ENCODE results near the gene GORAB.

The GORAB gene

DNA sequence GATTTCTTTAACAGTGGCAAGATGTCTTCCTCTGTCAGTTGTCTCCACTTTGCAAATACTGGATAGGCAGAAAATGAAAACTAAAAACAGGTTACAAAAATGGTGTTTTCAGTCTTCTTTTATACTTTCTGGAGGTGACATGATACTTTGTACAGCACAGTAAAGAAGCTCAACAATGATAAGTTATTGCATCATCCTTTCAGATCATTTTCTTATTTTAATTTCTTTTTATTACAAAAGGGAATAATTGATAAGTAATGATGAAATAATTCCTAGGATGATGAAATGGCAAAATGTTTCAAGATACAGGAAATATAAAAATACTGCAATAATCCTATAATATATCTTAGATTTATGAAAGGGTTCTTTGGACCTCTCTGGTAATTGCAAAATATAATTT lies 16.5 kb downstream of the GORAB start:
- in situ Hi-C loops (cut with HindIII; ENCODE audit: low pct_unique_long_range_greater_than_20kb, low sequenced_read_pairs), result no loop called here
- no peak for DNase-seq (ENCODE audit: low read depth in 1 of 2, low spot score in 1 of 2)
- no peak for TF ChIP-seq JUND (IDR thresholded peaks at IDR 0.05; ENCODE audit: low read depth)

DNA sequence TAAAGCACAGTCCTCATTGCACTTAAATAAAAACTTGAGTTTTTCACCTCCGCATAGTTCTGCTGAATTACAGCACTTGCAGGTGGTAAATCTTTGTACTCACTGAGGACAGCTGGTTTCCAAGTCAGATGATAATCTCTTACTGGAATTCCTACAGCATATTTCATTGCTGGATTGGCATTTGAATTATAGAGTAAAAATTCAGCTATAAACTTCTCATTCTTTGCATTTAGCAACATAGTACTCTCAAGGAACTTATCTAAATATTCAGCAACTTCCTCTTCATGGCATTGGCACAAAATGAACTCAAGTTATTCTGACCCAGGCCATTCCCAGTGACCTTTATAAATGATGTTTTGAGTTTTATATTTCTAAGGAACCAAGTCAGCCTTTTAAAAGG lies 23.4 kb downstream of the GORAB start:
- in situ Hi-C loops (cut with HindIII; ENCODE audit: low pct_unique_long_range_greater_than_20kb, low sequenced_read_pairs), result no loop called here
- DNase-seq (ENCODE audit: low read depth in 1 of 2, low spot score in 1 of 2), result no peak
- no peak for TF ChIP-seq JUND (IDR thresholded peaks at IDR 0.05; ENCODE audit: low read depth)

DNA sequence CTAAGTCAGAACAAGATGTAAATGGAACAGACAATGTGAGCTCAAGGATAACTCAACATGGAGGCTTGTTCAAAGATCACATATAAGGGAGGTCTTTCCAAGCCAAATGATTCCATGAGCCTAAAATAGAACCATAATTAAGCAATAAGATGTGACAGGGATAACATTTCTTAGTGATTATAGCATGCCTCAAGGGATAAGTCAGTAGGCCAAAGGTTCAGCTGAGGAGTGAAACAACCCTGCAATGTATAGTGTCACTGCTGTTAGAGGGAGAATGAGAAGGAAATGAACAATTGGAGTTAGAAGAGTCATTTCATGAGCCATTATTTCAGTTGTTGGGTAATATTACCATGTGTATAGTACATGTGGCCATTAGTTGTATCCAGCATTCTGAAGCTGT lies 25.0 kb downstream of the GORAB start:
- no peak for DNase-seq (ENCODE audit: low read depth in 1 of 2, low spot score in 1 of 2)
- TF ChIP-seq JUND (IDR thresholded peaks at IDR 0.05; ENCODE audit: low read depth), result no peak
- in situ Hi-C loops (cut with HindIII; ENCODE audit: low pct_unique_long_range_greater_than_20kb, low sequenced_read_pairs), result no loop called here

DNA sequence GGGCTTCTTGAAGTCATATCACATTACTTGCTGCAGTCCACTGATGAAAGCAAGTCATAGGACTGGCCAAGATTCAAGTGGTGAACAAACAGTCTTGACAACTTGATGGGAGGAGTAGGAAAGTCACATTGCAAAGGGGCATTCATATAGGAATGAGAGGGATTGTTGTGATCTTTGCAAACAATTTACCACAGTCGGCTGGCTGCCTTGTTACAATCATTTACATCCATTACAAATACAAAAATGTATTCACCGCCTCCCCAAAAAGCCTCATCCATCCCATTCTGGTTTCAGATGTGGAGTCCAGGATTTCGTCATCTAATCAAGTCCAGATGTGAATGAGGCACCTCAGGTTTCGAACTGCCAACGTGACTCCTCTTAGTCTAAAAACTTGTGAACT lies 26.8 kb downstream of the GORAB start:
- in situ Hi-C loops (cut with HindIII; ENCODE audit: low pct_unique_long_range_greater_than_20kb, low sequenced_read_pairs), result no loop called here
- TF ChIP-seq JUND (IDR thresholded peaks at IDR 0.05; ENCODE audit: low read depth), result no peak
- DNase-seq (ENCODE audit: low read depth in 1 of 2, low spot score in 1 of 2), result no peak

DNA sequence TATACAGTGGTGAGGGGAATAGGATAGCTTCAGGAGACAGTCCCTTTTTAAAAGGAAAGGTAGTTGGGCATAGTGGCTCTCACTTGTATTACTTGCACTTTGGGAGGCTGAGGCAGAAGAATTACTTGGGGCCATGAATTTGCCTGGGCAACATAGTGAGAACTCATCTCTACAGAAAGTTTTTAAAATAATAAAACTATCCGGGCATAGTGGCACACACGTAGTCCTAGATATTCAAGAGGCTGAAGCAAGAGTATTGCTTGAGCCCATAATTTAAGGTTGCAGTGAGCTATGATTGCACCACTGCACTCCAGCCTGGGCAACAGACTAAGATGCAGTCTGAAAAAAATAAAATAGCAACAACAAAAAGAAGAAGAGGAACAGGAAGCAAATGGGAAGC lies 27.2 kb downstream of the GORAB start:
- no peak for TF ChIP-seq JUND (IDR thresholded peaks at IDR 0.05; ENCODE audit: low read depth)
- no peak for DNase-seq (ENCODE audit: low read depth in 1 of 2, low spot score in 1 of 2)
- in situ Hi-C loops (cut with HindIII; ENCODE audit: low pct_unique_long_range_greater_than_20kb, low sequenced_read_pairs), result no loop called here

DNA sequence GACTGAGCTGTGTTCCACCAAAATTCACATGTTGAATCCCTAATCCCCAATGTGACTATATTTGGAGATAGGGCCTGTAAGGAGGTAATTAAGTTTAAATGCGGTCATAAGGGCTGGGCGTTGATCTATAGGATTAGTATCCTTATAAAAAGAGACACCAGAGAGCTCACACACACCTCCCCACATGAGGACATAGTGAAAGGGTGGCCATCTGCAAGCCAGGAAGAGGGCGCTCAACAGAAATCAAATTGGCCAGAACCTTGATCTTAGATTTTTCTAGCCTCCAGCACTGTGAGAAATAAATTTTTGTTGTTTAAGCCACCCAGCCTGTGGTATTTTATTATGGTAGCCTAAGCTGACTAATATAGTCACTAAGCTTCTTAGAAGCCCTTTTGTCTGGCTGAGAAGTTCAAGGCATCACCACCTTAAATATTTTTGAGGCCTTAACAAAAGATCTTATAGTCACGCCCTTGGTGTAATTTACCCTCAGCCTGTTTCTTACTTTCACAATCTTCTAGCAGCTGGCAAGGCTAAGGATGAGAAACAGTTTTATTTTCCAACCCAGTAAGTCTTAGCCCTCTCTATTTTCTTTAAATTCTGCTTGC lies 28.8 kb downstream of the GORAB start:
- no peak for DNase-seq (ENCODE audit: low read depth in 1 of 2, low spot score in 1 of 2)
- TF ChIP-seq JUND (IDR thresholded peaks at IDR 0.05; ENCODE audit: low read depth), result no peak
- in situ Hi-C loops (cut with HindIII; ENCODE audit: low pct_unique_long_range_greater_than_20kb, low sequenced_read_pairs), result no loop called here

DNA sequence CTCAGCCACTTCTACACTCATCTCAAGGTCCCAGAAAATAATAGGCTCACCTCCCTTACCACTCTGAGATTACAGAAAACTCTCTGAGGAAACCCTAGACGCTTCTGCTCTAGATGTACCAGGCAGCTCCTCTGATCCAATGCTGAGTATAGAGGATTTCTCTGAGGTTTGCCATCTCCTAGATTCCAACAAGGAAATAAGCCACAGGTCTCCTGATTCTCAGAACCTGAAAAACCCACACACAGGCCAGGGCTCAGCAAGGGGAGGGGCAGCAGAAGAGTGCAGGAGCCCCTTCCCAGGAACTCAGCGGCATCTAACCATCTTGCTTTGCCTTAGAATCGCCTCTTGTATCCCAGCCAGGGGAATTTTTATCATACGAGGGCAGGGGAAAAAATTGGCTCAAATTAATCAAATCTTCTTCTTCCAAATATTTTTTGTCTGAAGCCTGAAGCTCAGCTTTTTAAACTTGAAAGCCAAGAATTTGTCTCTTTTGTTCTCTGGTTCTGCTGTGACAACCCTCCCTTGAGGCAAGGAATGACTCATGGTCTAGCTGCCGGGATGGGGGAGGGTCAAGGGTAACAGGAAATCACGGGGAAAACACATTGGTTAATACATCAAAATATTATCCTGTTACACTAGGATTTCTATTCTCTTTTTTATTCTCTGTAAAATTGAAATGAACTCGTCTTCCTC lies 30.8 kb downstream of the GORAB start:
- in situ Hi-C loops (cut with HindIII; ENCODE audit: low pct_unique_long_range_greater_than_20kb, low sequenced_read_pairs), result no loop called here
- TF ChIP-seq JUND (IDR thresholded peaks at IDR 0.05; ENCODE audit: low read depth), result peak; percentile 44; the same call in 1 of the 2 replicates
- peak in 1 of 2 experiments; percentile 45 for DNase-seq (ENCODE audit: low read depth in 1 of 2, low spot score in 1 of 2)

DNA sequence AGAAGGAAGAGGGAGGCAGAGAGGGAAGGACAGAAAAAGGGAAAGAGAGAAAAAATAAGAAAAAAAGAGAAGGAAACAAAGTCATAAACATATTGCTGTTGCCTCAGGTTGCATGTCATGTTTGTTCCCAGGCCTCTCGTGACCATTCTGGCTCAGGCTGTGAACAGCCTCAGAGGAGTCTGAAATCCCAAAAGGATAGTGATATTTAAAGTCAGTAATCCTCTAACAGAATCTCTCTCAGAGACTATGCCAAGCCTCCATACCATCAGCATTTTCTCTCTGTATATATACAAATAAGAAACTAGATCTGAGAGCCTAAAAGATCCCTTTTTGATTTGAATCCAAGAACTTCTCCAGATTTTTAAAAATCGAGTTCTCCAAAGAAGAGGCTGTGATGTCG lies 35.2 kb downstream of the GORAB start:
- in situ Hi-C loops (cut with HindIII; ENCODE audit: low pct_unique_long_range_greater_than_20kb, low sequenced_read_pairs), result no loop called here
- DNase-seq (ENCODE audit: low read depth in 1 of 2, low spot score in 1 of 2), result no peak

DNA sequence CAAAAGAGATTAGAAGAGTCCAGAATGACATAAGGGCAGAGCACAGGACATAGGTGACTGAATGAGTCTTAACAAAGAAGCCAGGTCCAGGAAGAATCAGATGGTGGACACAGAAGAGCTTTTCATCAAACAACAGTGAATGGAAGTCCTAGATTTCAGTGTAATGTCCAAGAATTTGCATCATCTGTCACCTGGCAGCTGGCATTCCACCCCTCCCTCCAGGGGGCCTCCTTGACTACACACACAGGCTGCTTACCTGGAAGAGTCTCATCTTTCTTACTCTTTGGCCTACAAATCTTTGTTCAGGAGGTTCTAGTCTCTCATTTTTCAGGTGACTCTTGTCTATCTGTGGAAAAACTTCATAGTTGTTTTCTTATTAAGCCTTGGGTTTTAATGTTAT lies 36.2 kb downstream of the GORAB start:
- in situ Hi-C loops (cut with HindIII; ENCODE audit: low pct_unique_long_range_greater_than_20kb, low sequenced_read_pairs), result no loop called here
- TF ChIP-seq JUND (IDR thresholded peaks at IDR 0.05; ENCODE audit: low read depth), result no peak
- DNase-seq (ENCODE audit: low read depth in 1 of 2, low spot score in 1 of 2), result no peak

More for the DNA sequence above, 35.2 kb downstream of the GORAB start:
- no peak for TF ChIP-seq JUND (IDR thresholded peaks at IDR 0.05; ENCODE audit: low read depth)

DNA sequence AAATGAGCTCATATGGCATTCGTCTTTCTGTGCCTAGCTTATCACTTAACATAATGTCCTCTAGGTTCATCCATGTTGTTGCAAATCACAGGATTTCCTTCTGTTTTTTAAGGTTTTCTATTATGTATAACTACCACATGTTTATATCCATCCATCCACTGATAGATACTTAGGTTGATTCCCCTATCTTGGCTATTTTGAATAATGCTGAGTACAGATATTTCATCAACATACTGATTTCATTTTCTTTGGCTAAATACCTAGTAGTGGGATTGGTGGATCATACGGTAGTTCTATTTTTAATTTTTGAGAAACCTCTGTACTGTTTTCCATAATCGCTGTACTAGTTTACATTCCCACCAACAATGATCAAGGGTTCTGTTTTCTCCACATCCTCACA lies 45.0 kb downstream of the GORAB start:
- TF ChIP-seq JUND (IDR thresholded peaks at IDR 0.05; ENCODE audit: low read depth), result no peak
- in situ Hi-C loops (cut with HindIII; ENCODE audit: low pct_unique_long_range_greater_than_20kb, low sequenced_read_pairs), result no loop called here
- DNase-seq (ENCODE audit: low read depth in 1 of 2, low spot score in 1 of 2), result no peak

DNA sequence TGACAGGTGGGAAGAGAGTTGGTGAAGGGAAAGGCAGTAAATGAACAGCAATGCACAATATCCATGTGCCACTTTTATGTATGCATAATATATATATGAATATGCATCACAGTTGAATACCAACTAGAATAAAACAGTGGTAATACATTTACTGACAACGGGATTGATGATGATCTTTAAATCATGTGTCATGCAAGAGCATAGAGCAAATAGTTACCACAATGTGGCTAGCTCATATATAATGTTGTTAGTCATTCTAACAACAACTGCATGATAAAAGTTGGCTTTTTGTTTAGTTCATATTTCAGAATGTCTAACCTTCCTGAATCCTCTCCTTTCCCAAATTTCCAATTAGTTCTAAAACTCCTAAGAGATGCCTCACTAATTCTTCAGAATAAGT lies 46.4 kb downstream of the GORAB start:
- DNase-seq (ENCODE audit: low read depth in 1 of 2, low spot score in 1 of 2), result no peak
- TF ChIP-seq JUND (IDR thresholded peaks at IDR 0.05; ENCODE audit: low read depth), result no peak
- in situ Hi-C loops (cut with HindIII; ENCODE audit: low pct_unique_long_range_greater_than_20kb, low sequenced_read_pairs), result no loop called here

DNA sequence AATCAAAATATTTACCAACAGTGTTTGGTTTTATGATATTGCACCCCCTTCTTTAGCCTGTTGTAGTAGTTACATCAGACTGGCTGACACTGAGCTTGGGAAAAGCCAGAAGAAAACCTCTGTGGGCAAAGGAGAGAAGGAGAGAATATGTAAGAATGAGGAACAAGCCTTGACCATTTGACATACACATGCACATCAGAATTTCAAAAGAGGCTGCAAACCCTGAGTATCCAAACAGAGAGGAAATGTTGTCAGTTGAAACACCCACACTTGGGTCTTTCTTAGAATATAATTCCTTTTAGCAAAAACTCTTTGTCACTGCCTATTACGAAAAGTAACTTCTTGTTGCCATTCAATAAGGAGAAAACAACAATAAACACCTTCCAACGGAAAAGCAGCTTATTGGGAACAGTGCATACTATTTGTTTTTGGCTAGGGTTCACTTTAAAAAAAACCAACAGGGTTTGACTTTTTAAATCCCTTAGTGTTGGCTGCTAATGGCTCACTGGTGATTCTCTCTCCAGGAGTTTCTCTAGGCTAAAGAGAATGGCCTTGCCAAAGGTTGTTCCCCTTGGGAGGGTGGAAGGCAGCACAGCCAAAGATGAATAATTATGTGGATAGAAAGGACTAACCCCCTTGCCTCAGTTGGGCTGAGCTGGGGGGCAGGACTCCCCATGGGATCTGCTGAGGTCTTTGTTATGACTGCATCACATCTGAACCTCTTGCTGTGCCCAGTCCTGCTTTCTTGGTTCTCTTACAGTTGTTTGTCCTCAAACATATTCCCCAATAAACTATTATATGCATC lies 48.9 kb downstream of the GORAB start:
- in situ Hi-C loops (cut with HindIII; ENCODE audit: low pct_unique_long_range_greater_than_20kb, low sequenced_read_pairs), result no loop called here
- TF ChIP-seq JUND (IDR thresholded peaks at IDR 0.05; ENCODE audit: low read depth), result no peak
- no peak for DNase-seq (ENCODE audit: low read depth in 1 of 2, low spot score in 1 of 2)

DNA sequence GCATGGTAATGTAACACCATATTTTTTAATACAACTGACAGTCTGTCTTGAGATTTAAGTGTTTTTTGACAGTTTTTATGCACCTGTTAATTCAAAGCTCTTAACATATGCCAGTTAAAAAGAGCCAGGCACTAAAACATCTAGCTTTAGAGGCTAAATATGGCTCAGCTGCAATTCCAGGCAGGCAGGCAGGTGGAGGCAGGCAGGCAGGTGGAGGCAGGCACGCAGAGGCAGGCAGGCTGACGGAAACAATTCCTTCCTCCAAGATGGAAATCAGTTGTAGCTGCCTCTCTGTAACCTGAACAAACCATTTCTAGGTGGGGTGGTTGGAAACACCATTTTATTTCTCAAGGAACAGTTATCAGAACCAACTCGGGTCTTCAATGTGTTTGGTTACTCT lies 51.2 kb downstream of the GORAB start:
- in situ Hi-C loops (cut with HindIII; ENCODE audit: low pct_unique_long_range_greater_than_20kb, low sequenced_read_pairs), result no loop called here
- DNase-seq (ENCODE audit: low read depth in 1 of 2, low spot score in 1 of 2), result no peak
- no peak for TF ChIP-seq JUND (IDR thresholded peaks at IDR 0.05; ENCODE audit: low read depth)
